ENCODE data around the gene PANK4. TPM values are rescaled to one million over a fixed set of nuclear protein-coding genes. Genes with fewer than 3 reads are reported as not detected.

PANK4 gene
- total and polyA plus RNA-seq, 9 of the 15 experiments (the other 6 are each of a cell fraction or from before 2014, with no cell fraction given): 0.93 to 55.6 (median 31.5) TPM

- in situ Hi-C loops (cut with MboI): no loop called here
- WGBS (ENCODE audit: insufficient coverage, low coverage, missing lambda C conversion rate): 9% methylated on average over 13 of the region's 13 CpGs
- H3K27ac ChIP-seq (ENCODE audit: extremely low read depth, low read depth, low read length): no peak overlapping the region
These were observed 51.4 kb downstream of the PANK4 start for GRCh38 chr1:2474933-2475371.

More at GRCh38 chr1:2474933-2475371, 51.4 kb downstream of the PANK4 start:
- Histone ChIP-seq H3K36me3 (ENCODE audit: control insufficient read depth, insufficient read depth, low read length) (no peaks in the 10 kb centered on the region), H3K4me1 (replicated peaks in 1 of 2; ENCODE audit: control insufficient read depth in 2 of 2, insufficient read depth in 2 of 2, low read length in 2 of 2) (peaks cover 0 to 93% of the 10 kb centered on the region in 2 experiments; a peak in 2 of 5 replicates), H3K4me2 (ENCODE audit: insufficient read depth, low read length) (no peak overlapping the region), H3K4me3 (no peak overlapping the region), H3K27me3 (ENCODE audit: control insufficient read depth in 2 of 2, insufficient read depth in 2 of 2, low read length in 2 of 2) (peaks cover 9 to 80% of the 10 kb centered on the region in 2 experiments; a peak in 3 of 5 replicates), H3K9ac (ENCODE audit: insufficient read depth in 1 of 2, low read depth in 2 of 2, low read length in 2 of 2) (peak overlapping the region in 1 of 2 experiments; percentile 76; a peak in 2 of 4 replicates), H3K9me1 (ENCODE audit: control insufficient read depth, insufficient read depth, low read length) (no peaks in the 10 kb centered on the region), H4K20me1 (replicated peaks; ENCODE audit: control insufficient read depth, insufficient read depth, low read length) (peaks cover 30% of the 10 kb centered on the region), H3K9me3 (replicated peaks; ENCODE audit: control insufficient read depth, insufficient read depth, low read depth, low read length) (no peaks in the 10 kb centered on the region), H2AFZ (ENCODE audit: low read depth, low read length) (no peak overlapping the region), H3K79me2 (ENCODE audit: control insufficient read depth, insufficient read depth, low read length) (no peaks in the 10 kb centered on the region)
- intact Hi-C loops (cut with micrococcal nuclease): no loop called here
- BruUV-seq (replicated peaks): no TSS peak
- CTCF ChIA-PET (ENCODE audit: low intra/inter-chr PET ratio): no interaction called here
- ATAC-seq (peak; percentile 61), FAIRE-seq (peak; percentile 19), DNase-seq (ENCODE audit: extremely low read depth in 1 of 4, low spot score in 3 of 4) (peak; percentile 37 to 68 (median 60))
- POLR2A ChIA-PET: interaction anchor here (1.0 kb wide), 1 partner anchor 23 kb away, joined by 3 read pairs; no protein-coding TSS in a partner anchor
- TF ChIP-seq ZNF77 (CRISPR knock-in tag; IDR thresholded peaks at IDR 0.05) (no peak), SRSF9 (IDR thresholded peaks at IDR 0.05; ENCODE audit: borderline replicate concordance, low read depth, low read length) (no peak), CREM (IDR thresholded peaks at IDR 0.05; ENCODE audit: low read depth) (no peak), RFX7 (CRISPR knock-in tag; IDR thresholded peaks at IDR 0.05) (no peak), ADNP (tag; IDR thresholded peaks at IDR 0.05) (no peak), AFF1 (IDR thresholded peaks at IDR 0.05; ENCODE audit: low read depth in 1 of 2, partially characterized antibody in 2 of 2) (no peak), NELFE (IDR thresholded peaks at IDR 0.05; ENCODE audit: insufficient read depth, insufficient read length) (no peak), SNRNP70 (optimal IDR thresholded peaks at IDR 0.05; ENCODE audit: low read depth, low read length) (no peak), TAF15 (IDR thresholded peaks at IDR 0.05; ENCODE audit: low read depth, low read length) (no peak), TFAP4 (CRISPR knock-in tag; IDR thresholded peaks at IDR 0.05; ENCODE audit: borderline replicate concordance) (peak; percentile 72), ZHX1 (conservative IDR thresholded peaks at IDR 0.05; ENCODE audit: low read length) (no peak), VEZF1 (CRISPR knock-in tag; IDR thresholded peaks at IDR 0.05) (peak; percentile 26; the same call in 1 of the 2 replicates)
